ENCODE data around the gene LST1. TPM values are rescaled to one million over a fixed set of nuclear protein-coding genes. Genes with fewer than 3 reads are reported as not detected.

Gene LST1
- total RNA-seq, 4 donors from 2014 or later = 1.6 to 22.3 (median 4.1) TPM; not detected in 1

GRCh38 chr6:31541658-31542521 is 44.2 kb upstream of the LST1 start, which contains the start of gene DDX39B:
Gene DDX39B, minus strand, starts transcription at chr6:31542003. Its CDS starts 1,471 bp downstream, at chr6:31540532.
- DNase-seq = peak; percentile 96 to 97
- H3K27ac ChIP-seq = peak within 1 kb of the TSS; percentile 96 to 98 (median 96)
- no peaks in the 10 kb centered on the region for H3K27me3 ChIP-seq
- intact Hi-C loops (cut with DNase I; ENCODE audit: low total_unique reads) (loop anchor here (1.0 to 10.0 kb wide), 7 partner anchors 45 to 1477 kb away; partner anchors contain the start of genes BAG6, EHMT2, MICB and MRPS18B), in situ Hi-C loops (cut with MboI; ENCODE audit: low sequenced_read_pairs in 4 of 4) (loop anchor here (5.0 to 25.0 kb wide), 5 partner anchors 53 to 645 kb away; partner anchors contain the start of genes AGER (in 1 of the 4), AGPAT1 (in 1 of the 4), GPSM3 (in 1 of the 4) and NCR3 (in 1 of the 4))
- TF ChIP-seq CTCF (IDR thresholded peaks at IDR 0.05 in 4 of 5, conservative IDR thresholded peaks at IDR 0.05 in 1 of 5) (no peak), POLR2A (IDR thresholded peaks at IDR 0.05) (peak; percentile 72 to 77)
- peak; percentile 94 to 95 for ATAC-seq
- H3K36me3 ChIP-seq = peaks cover 0 to 34% of the 10 kb centered on the region in 2 donors
- H3K4me3 ChIP-seq = peak within 1 kb of the TSS; percentile 81 to 91 (median 85)
- no peaks in the 10 kb centered on the region for H3K9me3 ChIP-seq
- peaks cover 31 to 38% of the 10 kb centered on the region in 2 donors for H3K4me1 ChIP-seq

GRCh38 chr6:31543639-31544038 is 42.4 kb upstream of the LST1 start:
- ATAC-seq (no peak), DNase-seq (no peak)
- intact Hi-C loops (cut with DNase I; ENCODE audit: low total_unique reads) = loop anchor here (2.0 to 10.0 kb wide), 6 partner anchors 46 to 1479 kb away; partner anchors contain the start of genes EHMT2, MICB, MRPS18B and POLR1H
- H3K27ac ChIP-seq = peak overlapping the region; percentile 96 to 98 (median 96)
- no peak overlapping the region for H3K4me3 ChIP-seq
- TF ChIP-seq CTCF (IDR thresholded peaks at IDR 0.05 in 4 of 5, conservative IDR thresholded peaks at IDR 0.05 in 1 of 5) = no peak
- no peak for TF ChIP-seq POLR2A (IDR thresholded peaks at IDR 0.05)
- H3K9me3 ChIP-seq = no peaks in the 10 kb centered on the region
- peaks cover 0 to 17% of the 10 kb centered on the region in 2 donors for H3K36me3 ChIP-seq
- in situ Hi-C loops (cut with MboI; ENCODE audit: low sequenced_read_pairs in 4 of 4) = loop anchor here (5.0 to 25.0 kb wide), 5 partner anchors 51 to 644 kb away; partner anchors contain the start of genes AGER (in 1 of the 4), AGPAT1 (in 1 of the 4), GPSM3 (in 1 of the 4) and NCR3 (in 1 of the 4)
- H3K4me1 ChIP-seq = peaks cover 41 to 43% of the 10 kb centered on the region in 2 donors
- H3K27me3 ChIP-seq = no peaks in the 10 kb centered on the region

GRCh38 chr6:31544676-31545075 is 41.4 kb upstream of the LST1 start:
- ATAC-seq (no peak), DNase-seq (no peak)
- H3K4me3 ChIP-seq = no peak overlapping the region
- intact Hi-C loops (cut with DNase I; ENCODE audit: low total_unique reads) = loop anchor here (5.0 to 10.0 kb wide), 8 partner anchors 47 to 1480 kb away; partner anchors contain the start of genes EHMT2, MICB, MRPS18B and NELFE
- no peaks in the 10 kb centered on the region for H3K27me3 ChIP-seq
- H3K36me3 ChIP-seq = peaks cover 0 to 17% of the 10 kb centered on the region in 2 donors
- in situ Hi-C loops (cut with MboI; ENCODE audit: low sequenced_read_pairs in 4 of 4) = loop anchor here (5.0 to 25.0 kb wide), 5 partner anchors 50 to 643 kb away; partner anchors contain the start of genes AGER (in 1 of the 4), AGPAT1 (in 1 of the 4), GPSM3 (in 1 of the 4) and NCR3 (in 1 of the 4)
- TF ChIP-seq POLR2A (IDR thresholded peaks at IDR 0.05) = no peak
- no peak for TF ChIP-seq CTCF (IDR thresholded peaks at IDR 0.05 in 4 of 5, conservative IDR thresholded peaks at IDR 0.05 in 1 of 5)
- H3K4me1 ChIP-seq = peaks cover 33% of the 10 kb centered on the region in 2 donors
- no peaks in the 10 kb centered on the region for H3K9me3 ChIP-seq
- no peak overlapping the region for H3K27ac ChIP-seq

- DNase-seq (no peak), ATAC-seq (no peak)
- H3K27me3 ChIP-seq = no peaks in the 10 kb centered on the region
- H3K27ac ChIP-seq = no peak overlapping the region
- H3K36me3 ChIP-seq = peaks cover 0 to 13% of the 10 kb centered on the region in 2 donors
- no peak for TF ChIP-seq CTCF (IDR thresholded peaks at IDR 0.05 in 4 of 5, conservative IDR thresholded peaks at IDR 0.05 in 1 of 5)
- TF ChIP-seq POLR2A (IDR thresholded peaks at IDR 0.05) = no peak
- intact Hi-C loops (cut with DNase I; ENCODE audit: low total_unique reads) (loop anchor here (5.0 to 10.0 kb wide), 6 partner anchors 290 to 1480 kb away; partner anchors contain the start of genes EHMT2, NELFE, NEU1 and POLR1H), in situ Hi-C loops (cut with MboI; ENCODE audit: low sequenced_read_pairs in 4 of 4) (loop anchor here (5.0 to 25.0 kb wide), 5 partner anchors 50 to 642 kb away; partner anchors contain the start of genes AGER (in 1 of the 4), AGPAT1 (in 1 of the 4), GPSM3 (in 1 of the 4) and NCR3 (in 1 of the 4))
- H3K9me3 ChIP-seq = no peaks in the 10 kb centered on the region
- H3K4me3 ChIP-seq = no peak overlapping the region
- peaks cover 27% of the 10 kb centered on the region in 2 donors for H3K4me1 ChIP-seq
Measured at GRCh38 chr6:31545291-31545690, 40.8 kb upstream of the LST1 start.

Measured in gastrocnemius medialis (tissue), 4 donors.